Omental fat pad (tissue), 4 donors: ENCODE measurements around the gene IL1RAPL2. TPM values are rescaled to one million over a fixed set of nuclear protein-coding genes. Genes with fewer than 3 reads are reported as not detected.

ENCODE experiments used
- ATAC-seq: fragments of 150-250 bp; one replicate; pipeline ENCODE4 v1.9.1; 2016; ENCODE audit warnings: mild to moderate bottlenecking, moderate library complexity; ENCODE audit not compliant: low FRiP score
- DNase-seq: peaks from one replicate; pipeline ENCODE4 v3.0.0-alpha.2; 2019; ENCODE audit warnings: low spot score
- total RNA-seq, 4 donors: library from RNA; depleted of rRNA; stranded (reverse); fragments of >200 nt; gene quantifications; one replicate each; pipeline ENCODE4 v1.1.0, GENCODE V29; 2016
- TF ChIP-seq, protein P1 (sequence below), 3 donors: fragments of 450-650 bp; IDR thresholded peaks; one replicate each; pipeline ENCODE4 v1.5.1; 2016 to 2017; ENCODE audit warnings: antibody characterized with exemption in 3 of 3, mild to moderate bottlenecking in 3 of 3, moderate library complexity in 2 of 3

IL1RAPL2 gene
- total RNA-seq, 4 donors from 2014 or later: 0.09 TPM; not detected in 3

GRCh38 chrX:105483011-105483410 is 917.0 kb downstream of the IL1RAPL2 start:
- TF ChIP-seq, protein P1, sequence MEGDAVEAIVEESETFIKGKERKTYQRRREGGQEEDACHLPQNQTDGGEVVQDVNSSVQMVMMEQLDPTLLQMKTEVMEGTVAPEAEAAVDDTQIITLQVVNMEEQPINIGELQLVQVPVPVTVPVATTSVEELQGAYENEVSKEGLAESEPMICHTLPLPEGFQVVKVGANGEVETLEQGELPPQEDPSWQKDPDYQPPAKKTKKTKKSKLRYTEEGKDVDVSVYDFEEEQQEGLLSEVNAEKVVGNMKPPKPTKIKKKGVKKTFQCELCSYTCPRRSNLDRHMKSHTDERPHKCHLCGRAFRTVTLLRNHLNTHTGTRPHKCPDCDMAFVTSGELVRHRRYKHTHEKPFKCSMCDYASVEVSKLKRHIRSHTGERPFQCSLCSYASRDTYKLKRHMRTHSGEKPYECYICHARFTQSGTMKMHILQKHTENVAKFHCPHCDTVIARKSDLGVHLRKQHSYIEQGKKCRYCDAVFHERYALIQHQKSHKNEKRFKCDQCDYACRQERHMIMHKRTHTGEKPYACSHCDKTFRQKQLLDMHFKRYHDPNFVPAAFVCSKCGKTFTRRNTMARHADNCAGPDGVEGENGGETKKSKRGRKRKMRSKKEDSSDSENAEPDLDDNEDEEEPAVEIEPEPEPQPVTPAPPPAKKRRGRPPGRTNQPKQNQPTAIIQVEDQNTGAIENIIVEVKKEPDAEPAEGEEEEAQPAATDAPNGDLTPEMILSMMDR (IDR thresholded peaks at IDR 0.05): no peak
- no peak for ATAC-seq
- no peak for DNase-seq

GRCh38 chrX:105488716-105489115 is 922.7 kb downstream of the IL1RAPL2 start:
- TF ChIP-seq, protein P1 (IDR thresholded peaks at IDR 0.05): no peak
- DNase-seq: no peak
- no peak for ATAC-seq

- ATAC-seq: no peak
- TF ChIP-seq, protein P1 (IDR thresholded peaks at IDR 0.05): no peak
- DNase-seq: no peak
Measured at GRCh38 chrX:105495376-105495775, 929.4 kb downstream of the IL1RAPL2 start.

DNA sequence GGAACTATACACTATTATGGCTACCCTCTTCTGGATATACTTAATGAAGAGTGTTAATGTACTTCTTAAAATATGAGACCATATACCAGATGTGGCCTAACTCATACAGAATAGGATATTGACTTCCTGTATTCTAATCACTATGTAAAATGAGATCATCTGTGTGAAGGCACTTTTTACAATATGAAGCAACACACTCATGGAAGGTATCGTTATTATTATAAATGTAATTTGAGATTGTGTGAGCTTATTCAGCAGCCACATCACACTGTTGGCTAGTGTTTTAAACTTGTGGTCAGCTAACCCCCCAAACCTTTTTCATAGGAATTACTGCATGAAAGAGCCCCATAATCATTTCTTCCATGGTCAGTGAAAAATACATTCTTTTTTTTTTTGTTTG is 936.3 kb downstream of the IL1RAPL2 start:
- TF ChIP-seq, protein P1 (IDR thresholded peaks at IDR 0.05): no peak
- ATAC-seq (no peak), DNase-seq (no peak)

DNA sequence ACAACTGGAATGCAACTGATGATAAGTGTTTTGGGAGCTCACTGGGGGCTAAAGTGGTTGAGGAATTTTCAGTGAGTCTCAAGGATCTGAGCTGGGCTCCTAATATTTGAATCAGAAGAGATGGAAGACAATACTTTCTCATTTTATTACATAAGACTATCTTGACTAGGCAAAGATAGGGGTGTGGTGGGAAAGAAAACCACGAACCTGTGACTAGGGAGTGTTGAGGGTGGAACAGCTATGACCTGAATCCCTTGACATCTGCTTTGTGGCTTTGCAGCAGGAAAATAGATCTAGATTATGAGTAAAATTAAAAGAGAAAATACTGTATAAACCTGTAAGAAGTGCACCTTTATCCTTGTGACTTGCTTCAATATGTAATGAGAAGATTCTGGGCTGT is 949.6 kb downstream of the IL1RAPL2 start:
- ATAC-seq: no peak
- TF ChIP-seq, protein P1 (IDR thresholded peaks at IDR 0.05): no peak
- DNase-seq: no peak

DNA sequence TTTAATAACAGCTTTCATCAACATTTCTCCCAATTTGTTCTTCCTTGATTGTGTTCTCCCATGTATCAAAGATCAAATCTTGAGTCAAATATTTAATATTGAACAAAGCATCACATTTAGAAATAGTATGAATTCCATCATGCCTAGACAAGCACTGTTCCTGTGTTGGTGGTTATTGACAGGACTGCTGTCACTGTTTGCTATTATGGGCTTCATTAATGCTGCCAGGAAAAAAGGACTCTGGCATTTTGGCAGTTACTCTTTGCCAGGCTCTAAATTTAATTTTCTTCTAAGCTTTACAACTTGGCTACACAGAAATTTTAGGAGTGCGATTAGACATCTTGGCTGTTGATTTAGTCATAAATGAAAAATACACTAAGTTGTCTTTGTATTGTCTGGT is 960.4 kb downstream of the IL1RAPL2 start:
- ATAC-seq (no peak), DNase-seq (no peak)
- TF ChIP-seq, protein P1 (IDR thresholded peaks at IDR 0.05): no peak

- TF ChIP-seq, protein P1 (IDR thresholded peaks at IDR 0.05): no peak
- ATAC-seq (no peak), DNase-seq (no peak)
Measured at GRCh38 chrX:105527759-105528158, 961.8 kb downstream of the IL1RAPL2 start.
